Neural progenitor cell (in vitro differentiated cells): ENCODE data around the gene NUDT7.

Experiments used
- CTCF ChIP-seq: fragments of 200-600 bp; sonication (generic); IDR thresholded peaks from 2 replicates; pipeline ENCODE4 v1.5.1; 2017; ENCODE audit warnings: antibody characterized with exemption, mild to moderate bottlenecking
- EZH2 ChIP-seq: fragments of 200-600 bp; sonication (generic); IDR thresholded peaks from 2 replicates; pipeline ENCODE4 v1.6.1; 2017; ENCODE audit warnings: antibody characterized with exemption, mild to moderate bottlenecking, moderate library complexity
- EZH2phosphoT487 ChIP-seq: fragments of 200-600 bp; sonication (generic); IDR thresholded peaks from 2 replicates; pipeline ENCODE4 v1.6.1; 2017; ENCODE audit warnings: antibody characterized with exemption

- TF ChIP-seq CTCF: no peak
- TF ChIP-seq EZH2: no peak
- TF ChIP-seq EZH2phosphoT487: no peak
Observed at GRCh38 chr16:77790912-77791311, 68.6 kb downstream of the NUDT7 start.
